Stimulated activated CD4-positive, alpha-beta T cell treated with anti-CD3 and anti-CD28 coated beads, Interleukin-12 subunit alpha, Interleukin-12 subunit beta, amount 100 ng/mL, for 48 hours (primary cell): ENCODE data around the gene ANKMY1.

Experiments
- DNase-seq, 3 donors: peaks; one replicate each; pipeline ENCODE4 v3.0.0-alpha.2; 2020; ENCODE audit warnings: low read depth in 2 of 3, low spot score in 1 of 3

Gene ANKMY1

DNA sequence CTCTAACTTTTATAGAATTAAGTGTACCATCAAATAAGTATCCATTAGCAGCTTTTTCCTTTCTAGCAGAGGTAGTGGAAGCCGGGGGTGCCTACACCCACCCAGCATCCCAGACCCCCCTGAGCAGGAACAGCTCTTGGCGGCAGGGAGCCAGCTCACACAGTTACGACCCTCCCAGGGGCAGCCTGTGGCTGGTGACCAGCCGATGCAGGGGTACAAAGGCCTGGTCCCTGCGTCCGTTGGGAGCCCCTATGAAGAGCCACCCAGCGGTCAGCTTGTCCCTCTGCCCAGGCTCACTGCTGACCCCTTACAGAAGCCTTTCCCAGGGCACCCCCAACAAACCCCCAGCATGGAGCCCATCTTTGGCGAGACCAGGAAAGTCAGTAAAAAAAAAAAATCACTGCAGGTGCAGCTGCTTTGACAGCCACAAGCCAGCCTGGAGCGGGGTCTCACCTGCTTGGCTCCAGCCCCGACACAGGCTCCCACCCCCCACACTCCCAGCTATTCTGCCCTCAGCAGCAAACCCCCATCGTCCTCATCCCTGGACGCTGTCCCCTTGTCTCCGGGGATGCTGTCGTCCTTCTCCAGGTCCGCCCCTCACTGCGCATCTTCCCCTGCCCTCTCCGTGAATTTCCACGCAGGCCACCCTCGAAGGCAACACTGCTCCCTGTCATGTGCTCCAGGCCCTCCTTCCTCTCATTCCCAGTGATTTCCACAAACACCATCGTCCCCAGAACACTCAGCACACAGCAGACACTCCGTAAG lies 79.3 kb downstream of the ANKMY1 start:
- DNase-seq = no peak

- no peak for DNase-seq
These were observed 79.9 kb downstream of the ANKMY1 start for GRCh38 chr2:240477916-240478315.

- DNase-seq = no peak
These were observed 84.6 kb downstream of the ANKMY1 start for GRCh38 chr2:240473211-240473610.

- no peak for DNase-seq
These were observed 85.6 kb downstream of the ANKMY1 start for GRCh38 chr2:240472078-240472790.

GRCh38 chr2:240469740-240470139 lies 88.0 kb downstream of the ANKMY1 start:
- no peak for DNase-seq

GRCh38 chr2:240469239-240469636 lies 88.5 kb downstream of the ANKMY1 start:
- no peak for DNase-seq

DNA sequence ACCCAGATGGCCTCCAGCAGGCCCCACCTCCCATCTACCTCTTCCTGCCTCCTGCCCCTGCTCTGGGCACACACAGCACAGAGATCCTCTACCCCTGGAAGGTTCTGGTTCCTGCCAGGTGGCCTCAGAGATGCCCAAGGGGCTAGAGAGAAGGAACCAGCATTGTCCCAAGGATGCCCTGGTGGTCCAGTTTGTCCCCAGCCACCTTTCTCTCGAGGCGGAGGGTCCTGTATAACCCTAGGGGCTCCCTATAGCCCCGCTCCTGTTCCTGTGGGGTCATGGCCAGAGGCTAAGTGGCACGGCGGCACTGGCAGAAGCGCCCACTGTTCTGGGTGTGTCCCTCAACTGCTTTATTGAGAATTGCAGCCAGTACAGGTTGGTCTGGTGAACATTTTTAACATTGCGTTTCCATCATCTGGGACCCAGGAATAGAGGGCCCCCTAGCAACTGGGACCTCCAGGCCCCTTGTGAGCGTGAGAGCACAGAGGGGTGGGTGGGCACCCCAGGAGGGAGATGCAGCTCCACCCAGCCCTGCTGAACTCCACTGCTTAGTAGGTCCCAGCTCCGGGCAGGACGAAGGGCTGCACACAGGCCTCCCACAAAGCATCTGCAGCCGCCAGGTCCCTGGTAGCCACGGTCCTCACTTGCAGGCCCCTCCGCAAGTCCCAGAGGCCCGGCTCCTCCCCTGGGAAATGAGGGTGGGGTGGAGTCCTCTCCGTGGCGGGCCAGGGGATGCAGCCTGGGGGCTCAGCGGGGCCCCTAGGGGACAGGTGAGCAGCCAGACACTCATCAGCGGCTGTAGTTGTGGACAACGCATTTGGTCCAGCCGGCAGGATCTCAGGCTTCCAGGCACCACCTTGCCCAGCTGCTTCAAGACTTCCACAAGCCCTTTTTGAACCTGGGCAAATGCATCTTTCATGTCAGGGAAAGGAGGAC lies 89.2 kb downstream of the ANKMY1 start:
- no peak for DNase-seq

GRCh38 chr2:240467659-240468302 lies 90.0 kb downstream of the ANKMY1 start:
- no peak for DNase-seq

- DNase-seq = no peak
These were observed 90.6 kb downstream of the ANKMY1 start for GRCh38 chr2:240467149-240467642.

DNA sequence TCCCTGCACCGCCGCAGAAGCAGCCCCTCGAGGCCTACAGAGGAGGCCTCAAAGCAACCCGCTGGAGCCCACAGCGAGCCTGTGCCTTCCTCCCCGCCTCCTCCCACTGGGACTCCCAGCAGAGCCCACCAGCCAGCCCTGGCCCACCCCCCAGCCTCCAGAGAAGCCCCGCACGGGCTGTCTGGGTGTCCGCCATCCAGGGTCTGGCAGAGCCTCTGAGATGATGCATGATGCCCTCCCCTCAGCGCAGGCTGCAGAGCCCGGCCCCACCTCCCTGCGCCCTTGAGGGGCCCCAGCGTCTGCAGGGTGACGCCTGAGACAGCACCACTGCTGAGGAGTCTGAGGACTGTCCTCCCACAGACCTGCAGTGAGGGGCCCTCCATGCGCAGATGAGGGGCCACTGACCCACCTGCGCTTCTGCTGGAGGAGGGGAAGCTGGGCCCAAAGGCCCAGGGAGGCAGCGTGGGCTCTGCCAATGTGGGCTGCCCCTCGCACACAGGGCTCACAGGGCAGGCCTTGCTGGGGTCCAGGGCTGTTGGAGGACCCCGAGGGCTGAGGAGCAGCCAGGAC lies 91.1 kb downstream of the ANKMY1 start:
- DNase-seq = no peak

DNA sequence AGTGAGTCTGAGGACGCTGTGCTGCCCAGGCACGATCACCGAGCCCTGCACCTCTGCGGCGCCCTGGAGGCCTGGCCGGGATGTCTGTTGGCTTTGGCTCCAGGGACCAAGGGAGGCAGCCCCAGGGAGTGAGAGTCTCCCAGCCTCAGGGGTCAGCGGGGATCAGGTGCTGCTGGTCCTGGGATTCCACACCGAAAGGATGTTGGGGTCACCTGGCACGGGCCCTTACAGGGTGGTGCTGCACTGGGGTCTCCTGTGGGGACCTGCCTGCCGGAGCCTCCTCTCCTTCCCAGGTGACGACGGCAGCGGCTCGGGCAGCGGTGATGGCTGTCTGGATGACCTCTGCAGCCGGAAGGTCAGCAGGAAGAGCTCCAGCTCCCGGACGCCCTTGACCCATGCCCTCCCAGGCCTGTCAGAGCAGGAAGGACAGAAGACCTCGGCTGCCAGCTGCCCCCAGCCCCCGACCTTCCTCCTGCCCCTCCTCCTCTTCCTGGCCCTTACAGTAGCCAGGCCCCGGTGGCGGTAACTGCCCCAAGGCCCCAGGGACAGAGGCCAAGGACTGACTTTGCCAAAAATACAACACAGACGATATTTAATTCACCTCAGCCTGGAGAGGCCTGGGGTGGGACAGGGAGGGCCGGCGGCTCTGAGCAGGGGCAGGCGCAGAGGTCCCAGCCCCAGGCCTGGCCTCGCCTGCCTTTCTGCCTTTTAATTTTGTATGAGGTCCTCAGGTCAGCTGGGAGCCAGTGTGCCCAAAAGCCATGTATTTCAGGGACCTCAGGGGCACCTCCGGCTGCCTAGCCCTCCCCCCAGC lies 91.8 kb downstream of the ANKMY1 start:
- DNase-seq = no peak

- DNase-seq = no peak
These were observed 92.5 kb downstream of the ANKMY1 start for GRCh38 chr2:240465268-240465764.

GRCh38 chr2:240464514-240465241 lies 93.1 kb downstream of the ANKMY1 start:
- DNase-seq = no peak

GRCh38 chr2:240463866-240464481 lies 93.8 kb downstream of the ANKMY1 start:
- no peak for DNase-seq

DNA sequence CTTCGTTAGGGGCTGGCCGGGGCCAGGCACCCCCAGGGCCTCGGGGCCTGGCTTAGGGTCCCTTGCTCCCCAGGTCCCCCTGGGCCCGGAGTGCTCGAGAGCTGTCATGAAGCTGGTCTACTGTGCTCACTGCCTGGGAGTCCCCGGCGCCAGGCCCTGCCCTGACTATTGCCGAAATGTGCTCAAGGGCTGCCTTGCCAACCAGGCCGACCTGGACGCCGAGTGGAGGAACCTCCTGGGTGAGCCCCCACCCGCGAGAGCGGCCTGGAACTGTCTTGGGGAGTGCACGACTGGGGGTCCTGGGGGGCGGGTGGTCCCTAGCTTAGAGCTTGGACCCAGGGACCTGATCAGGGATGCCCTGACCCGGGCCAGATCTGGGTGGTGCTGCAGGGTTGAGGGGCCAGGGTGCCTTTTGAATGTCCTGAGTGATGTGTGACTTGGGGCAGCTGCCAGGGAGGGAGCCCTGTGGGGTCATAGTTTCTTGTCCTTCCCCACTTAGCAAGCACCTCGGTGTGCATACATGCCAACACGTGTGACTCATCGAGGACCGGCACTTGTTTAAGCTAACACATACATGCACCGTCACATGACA lies 94.4 kb downstream of the ANKMY1 start:
- no peak for DNase-seq

GRCh38 chr2:240462707-240463273 lies 95.0 kb downstream of the ANKMY1 start:
- DNase-seq = no peak

DNA sequence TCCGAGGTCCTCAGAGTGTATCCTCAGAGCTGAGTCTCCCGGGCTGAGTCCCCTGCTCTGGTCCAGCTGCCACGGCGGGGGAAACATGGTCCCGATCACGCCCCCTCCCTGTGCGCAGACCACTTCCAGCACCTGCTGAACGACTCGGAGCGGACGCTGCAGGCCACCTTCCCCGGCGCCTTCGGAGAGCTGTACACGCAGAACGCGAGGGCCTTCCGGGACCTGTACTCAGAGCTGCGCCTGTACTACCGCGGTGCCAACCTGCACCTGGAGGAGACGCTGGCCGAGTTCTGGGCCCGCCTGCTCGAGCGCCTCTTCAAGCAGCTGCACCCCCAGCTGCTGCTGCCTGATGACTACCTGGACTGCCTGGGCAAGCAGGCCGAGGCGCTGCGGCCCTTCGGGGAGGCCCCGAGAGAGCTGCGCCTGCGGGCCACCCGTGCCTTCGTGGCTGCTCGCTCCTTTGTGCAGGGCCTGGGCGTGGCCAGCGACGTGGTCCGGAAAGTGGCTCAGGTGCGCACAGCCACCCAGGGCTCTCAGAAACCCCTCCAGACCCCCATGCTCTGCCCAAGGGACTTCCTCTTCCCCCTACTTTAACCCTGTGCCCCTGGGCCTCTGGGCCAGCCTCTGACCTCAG lies 95.6 kb downstream of the ANKMY1 start:
- no peak for DNase-seq
